A673 (cell line): ENCODE measurements around the gene NEURL3.
"Not testable (repeated sequence)": the region's sequence is repeated elsewhere in the genome, so short reads cannot be mapped to it uniquely, and the experiment has no call there.

Experiments used
- EZH2 ChIP-seq: fragments of 200-600 bp; sonication (generic); IDR thresholded peaks from 2 replicates; pipeline ENCODE4 v1.6.1; 2017; ENCODE audit warnings: borderline replicate concordance, low read depth, mild to moderate bottlenecking, mixed read lengths, antibody characterized with exemption, low read length; ENCODE audit not compliant: poor library complexity, severe bottlenecking
- TF ChIP-seq, protein P1 (sequence below): fragments of 300-800, 200-600 bp; sonication (generic); conservative IDR thresholded peaks from 2 replicates; pipeline ENCODE4 v1.5.1; 2017; ENCODE audit warnings: low read depth, mild to moderate bottlenecking, antibody characterized with exemption, low read length, moderate library complexity, mixed read lengths

DNA sequence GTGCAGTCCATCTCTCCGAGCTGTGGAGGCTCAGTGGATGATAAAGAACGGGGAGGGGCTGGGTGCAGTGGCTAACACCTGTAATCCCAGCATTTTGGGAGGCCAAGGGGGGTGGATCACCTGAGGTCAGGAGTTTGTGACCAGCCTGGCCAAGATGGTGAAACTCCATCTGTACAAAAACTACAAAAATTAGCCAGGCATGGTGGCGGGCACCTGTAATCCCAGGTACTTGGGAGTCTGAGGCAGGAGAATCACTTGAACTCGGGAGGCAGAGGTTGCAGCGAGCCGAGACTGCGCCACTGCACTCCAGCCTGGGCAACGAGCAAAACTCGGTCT, 48.8 kb upstream of the NEURL3 start:
- TF ChIP-seq, protein P1, sequence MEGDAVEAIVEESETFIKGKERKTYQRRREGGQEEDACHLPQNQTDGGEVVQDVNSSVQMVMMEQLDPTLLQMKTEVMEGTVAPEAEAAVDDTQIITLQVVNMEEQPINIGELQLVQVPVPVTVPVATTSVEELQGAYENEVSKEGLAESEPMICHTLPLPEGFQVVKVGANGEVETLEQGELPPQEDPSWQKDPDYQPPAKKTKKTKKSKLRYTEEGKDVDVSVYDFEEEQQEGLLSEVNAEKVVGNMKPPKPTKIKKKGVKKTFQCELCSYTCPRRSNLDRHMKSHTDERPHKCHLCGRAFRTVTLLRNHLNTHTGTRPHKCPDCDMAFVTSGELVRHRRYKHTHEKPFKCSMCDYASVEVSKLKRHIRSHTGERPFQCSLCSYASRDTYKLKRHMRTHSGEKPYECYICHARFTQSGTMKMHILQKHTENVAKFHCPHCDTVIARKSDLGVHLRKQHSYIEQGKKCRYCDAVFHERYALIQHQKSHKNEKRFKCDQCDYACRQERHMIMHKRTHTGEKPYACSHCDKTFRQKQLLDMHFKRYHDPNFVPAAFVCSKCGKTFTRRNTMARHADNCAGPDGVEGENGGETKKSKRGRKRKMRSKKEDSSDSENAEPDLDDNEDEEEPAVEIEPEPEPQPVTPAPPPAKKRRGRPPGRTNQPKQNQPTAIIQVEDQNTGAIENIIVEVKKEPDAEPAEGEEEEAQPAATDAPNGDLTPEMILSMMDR = not testable (repeated sequence)
- TF ChIP-seq EZH2 = not testable (repeated sequence)
